ENCODE results near the gene POU2AF3. TPM values are rescaled to one million over a fixed set of nuclear protein-coding genes. Genes with fewer than 3 reads are reported as not detected.
"Not testable (repeated sequence)": the region's sequence is repeated elsewhere in the genome, so short reads cannot be mapped to it uniquely, and the experiment has no call there.

POU2AF3 gene
- polyA plus RNA-seq, 1 of the 3 experiments (the other 2 are of a cell fraction) = 0.07 TPM

GRCh38 chr11:111265421-111265820, 32.9 kb upstream of the POU2AF3 start (continued):
- TF ChIP-seq IRF3 (IDR thresholded peaks at IDR 0.05; ENCODE audit: low read depth, low read length) = no peak
- no peak for TF ChIP-seq EZH2phosphoT487 (IDR thresholded peaks at IDR 0.05; ENCODE audit: borderline replicate concordance, low read depth)
- TF ChIP-seq POLR2AphosphoS5 (IDR thresholded peaks at IDR 0.05; ENCODE audit: low read depth, low read length) = no peak

- H3K27me3 ChIP-seq (ENCODE audit: insufficient read depth); H3K36me3 ChIP-seq (replicated peaks in 1 of 2; ENCODE audit: control insufficient read depth in 1 of 2, insufficient read depth in 2 of 2, low read length in 1 of 2); H3K27ac ChIP-seq (ENCODE audit: low read depth in 2 of 2, low read length in 1 of 2); H4K20me1 ChIP-seq (ENCODE audit: insufficient read depth); H3K9ac ChIP-seq; H3K79me2 ChIP-seq (ENCODE audit: insufficient read depth); H3K9me2 ChIP-seq; H3K4me1 ChIP-seq (ENCODE audit: control insufficient read depth in 1 of 2, insufficient read depth in 2 of 2, low read depth in 1 of 2, low read length in 1 of 2); DNase-seq; H2AFZ ChIP-seq (ENCODE audit: low read depth); POLR2A ChIA-PET; H3K4me3 ChIP-seq (ENCODE audit: low read depth in 2 of 2, low read length in 1 of 2); H3K9me3 ChIP-seq; H3F3A ChIP-seq (replicated peaks; ENCODE audit: insufficient read depth); H3K4me2 ChIP-seq: not testable (repeated sequence)
- WGBS (ENCODE audit: low lambda C conversion rate) = 24% methylated on average over 4 of the region's 4 CpGs
- CTCF ChIA-PET = interaction anchor here (0.9 to 4.3 kb wide), 3 partner anchors 15 to 178 kb away, joined by 3 to 27 read pairs (median 5); no protein-coding TSS in a partner anchor
These were observed 30.0 kb upstream of the POU2AF3 start for GRCh38 chr11:111268303-111268702.

GRCh38 chr11:111269146-111269868, 29.0 kb upstream of the POU2AF3 start:
- 34% methylated on average over 5 of the region's 5 CpGs for WGBS (ENCODE audit: low lambda C conversion rate)
- no peak overlapping the region for H3K27ac ChIP-seq (ENCODE audit: low read depth in 2 of 2, low read length in 1 of 2)
- H3K4me1 ChIP-seq (ENCODE audit: control insufficient read depth in 1 of 2, insufficient read depth in 2 of 2, low read depth in 1 of 2, low read length in 1 of 2) = no peaks in the 10 kb centered on the region
- no peak overlapping the region for H2AFZ ChIP-seq (ENCODE audit: low read depth)
- no peak overlapping the region for H3K4me2 ChIP-seq
- POLR2A ChIA-PET = no interaction called here
- H3F3A ChIP-seq (replicated peaks; ENCODE audit: insufficient read depth) = no peaks in the 10 kb centered on the region
- DNase-seq = no peak
- CTCF ChIA-PET = interaction anchor here (1.1 to 4.3 kb wide), 3 partner anchors 14 to 177 kb away, joined by 5 to 27 read pairs (median 5); no protein-coding TSS in a partner anchor
- no peaks in the 10 kb centered on the region; the same call in none of the 2 replicates for H3K27me3 ChIP-seq (ENCODE audit: insufficient read depth)
- H3K36me3 ChIP-seq (replicated peaks in 1 of 2; ENCODE audit: control insufficient read depth in 1 of 2, insufficient read depth in 2 of 2, low read length in 1 of 2) = no peaks in the 10 kb centered on the region
- H3K9me3 ChIP-seq = no peaks in the 10 kb centered on the region
- no peak for TF ChIP-seq ELF1 (IDR thresholded peaks at IDR 0.05)
- no peak for TF ChIP-seq FOSL2 (IDR thresholded peaks at IDR 0.05; ENCODE audit: borderline replicate concordance, low read depth)
- TF ChIP-seq TCF12 (IDR thresholded peaks at IDR 0.05) = no peak
- no peak for TF ChIP-seq USF1 (IDR thresholded peaks at IDR 0.05; ENCODE audit: borderline replicate concordance, low read depth)
- no peak for TF ChIP-seq CHD2 (IDR thresholded peaks at IDR 0.05; ENCODE audit: low read length, partially characterized antibody)
- no peaks in the 10 kb centered on the region for H3K9me2 ChIP-seq
- no peak overlapping the region for H3K9ac ChIP-seq
- H3K79me2 ChIP-seq (ENCODE audit: insufficient read depth) = no peaks in the 10 kb centered on the region
- H3K4me3 ChIP-seq (ENCODE audit: low read depth in 2 of 2, low read length in 1 of 2) = no peak overlapping the region
- H4K20me1 ChIP-seq (ENCODE audit: insufficient read depth) = no peaks in the 10 kb centered on the region

Measured in SK-N-SH (cell line).